ENCODE measurements around the gene SNTB2. TPM values are rescaled to one million over a fixed set of nuclear protein-coding genes. Genes with fewer than 3 reads are reported as not detected.
"Not testable (repeated sequence)": the region's sequence is repeated elsewhere in the genome, so short reads cannot be mapped to it uniquely, and the experiment has no call there.

The SNTB2 gene
- polyA plus RNA-seq (2013), result 5.3 TPM in 2 replicates

GRCh38 chr16:69186642-69187445 is at the start of gene SNTB2:
TSS of gene SNTB2 (plus strand) at chr16:69187164. CDS start at chr16:69187167, 3 bp downstream.
- H2BK120ac ChIP-seq (ENCODE audit: insufficient read depth, low read length, poor library complexity), result peak within 1 kb of the TSS; percentile 67
- H3K4me1 ChIP-seq (ENCODE audit: control insufficient read depth in 1 of 2, insufficient read depth in 2 of 2, low read length in 2 of 2), result peaks cover 2 to 9% of the 10 kb centered on the region in 2 experiments
- peak within 1 kb of the TSS; percentile 79 for H3K27ac ChIP-seq (ENCODE audit: low read depth, low read length)
- WGBS (ENCODE audit: extremely low coverage, insufficient coverage, insufficient read length), result no CpG with 5 or more reads among the region's 69 CpGs
- peak; percentile 91 to 98 for DNase-seq
- peak within 1 kb of the TSS; percentile 73 for H4K8ac ChIP-seq (ENCODE audit: low read depth, low read length)
- no peaks in the 10 kb centered on the region for H3K27me3 ChIP-seq (ENCODE audit: insufficient read depth, low read length)
- H2BK12ac ChIP-seq (ENCODE audit: low read length), result peak within 1 kb of the TSS; percentile 46
- H3K36me3 ChIP-seq (ENCODE audit: control insufficient read depth in 1 of 2, insufficient read depth in 2 of 2, low read length in 2 of 2), result no peaks in the 10 kb centered on the region
- peaks cover 2% of the 10 kb centered on the region for H3K79me2 ChIP-seq (ENCODE audit: control insufficient read depth, insufficient read depth, low read length, poor library complexity)
- peak within 1 kb of the TSS; percentile 95 for H3K18ac ChIP-seq (ENCODE audit: low read length)
- peak within 1 kb of the TSS; percentile 34 for H3K4ac ChIP-seq (ENCODE audit: low read depth, low read length)
- H4K12ac ChIP-seq (ENCODE audit: low read depth, low read length), result peak within 1 kb of the TSS; percentile 86
- peak within 1 kb of the TSS; percentile 83 for H2AFZ ChIP-seq (ENCODE audit: insufficient read depth, low read length, poor library complexity)
- peak within 1 kb of the TSS; percentile 73 for H3K4me2 ChIP-seq (ENCODE audit: low read length)
- H3K9me3 ChIP-seq (ENCODE audit: insufficient read depth, low read depth, low read length), result no peaks in the 10 kb centered on the region
- H3K23ac ChIP-seq (ENCODE audit: low read length), result no peak within 1 kb of the TSS
- peak within 1 kb of the TSS; percentile 82 for H4K91ac ChIP-seq (ENCODE audit: low read depth, low read length)
- peak within 1 kb of the TSS; percentile 80 for H2BK5ac ChIP-seq (ENCODE audit: low read depth, low read length, poor library complexity)
- H3K9ac ChIP-seq (ENCODE audit: low read length), result peak within 1 kb of the TSS; percentile 92
- peak within 1 kb of the TSS; percentile 86 for H3K4me3 ChIP-seq (ENCODE audit: low read depth, low read length)
- peaks cover 7% of the 10 kb centered on the region for H3K79me1 ChIP-seq (ENCODE audit: low read length)
- H3K14ac ChIP-seq (ENCODE audit: low read length), result peak within 1 kb of the TSS; percentile 89
- H2AK5ac ChIP-seq (ENCODE audit: low read length), result no peak within 1 kb of the TSS

DNA sequence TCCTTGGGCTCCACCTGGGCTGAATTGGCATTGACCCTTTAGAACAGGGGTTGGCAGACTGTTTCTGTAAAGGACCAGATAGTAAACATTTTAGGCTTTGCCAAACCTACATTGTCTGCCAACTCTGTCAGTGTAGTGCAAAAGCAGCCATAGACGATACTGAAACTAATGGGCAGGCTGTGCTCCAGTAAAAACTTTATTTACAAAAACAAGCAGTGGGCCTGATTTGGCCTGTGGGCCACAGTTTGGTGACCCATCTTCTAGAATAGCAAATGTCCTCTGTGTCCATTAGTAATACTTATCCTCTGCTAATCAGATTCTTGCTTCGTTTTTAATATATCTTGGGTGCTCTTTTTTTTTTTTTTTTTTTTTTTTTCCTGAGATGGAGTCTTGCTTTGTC is 48.4 kb upstream of the SNTB2 start:
- no peak overlapping the region for H3K9ac ChIP-seq (ENCODE audit: low read length)
- H2AFZ ChIP-seq (ENCODE audit: insufficient read depth, low read length, poor library complexity), result no peak overlapping the region
- H2AK5ac ChIP-seq (ENCODE audit: low read length), result no peak overlapping the region
- H2BK5ac ChIP-seq (ENCODE audit: low read depth, low read length, poor library complexity), result no peak overlapping the region
- H4K91ac ChIP-seq (ENCODE audit: low read depth, low read length), result no peak overlapping the region
- H3K79me2 ChIP-seq (ENCODE audit: control insufficient read depth, insufficient read depth, low read length, poor library complexity), result peaks cover 4% of the 10 kb centered on the region
- no CpG with 5 or more reads among the region's 2 CpGs for WGBS (ENCODE audit: extremely low coverage, insufficient coverage, insufficient read length)
- H3K27ac ChIP-seq (ENCODE audit: low read depth, low read length), result no peak overlapping the region
- H4K12ac ChIP-seq (ENCODE audit: low read depth, low read length), result no peak overlapping the region
- no peaks in the 10 kb centered on the region for H3K79me1 ChIP-seq (ENCODE audit: low read length)
- H3K14ac ChIP-seq (ENCODE audit: low read length), result no peak overlapping the region
- no peak overlapping the region for H3K4ac ChIP-seq (ENCODE audit: low read depth, low read length)
- no peaks in the 10 kb centered on the region for H3K4me1 ChIP-seq (ENCODE audit: control insufficient read depth in 1 of 2, insufficient read depth in 2 of 2, low read length in 2 of 2)
- no peaks in the 10 kb centered on the region for H3K9me3 ChIP-seq (ENCODE audit: insufficient read depth, low read depth, low read length)
- no peak for DNase-seq
- H2BK120ac ChIP-seq (ENCODE audit: insufficient read depth, low read length, poor library complexity), result no peak overlapping the region
- no peak overlapping the region for H3K18ac ChIP-seq (ENCODE audit: low read length)
- H3K23ac ChIP-seq (ENCODE audit: low read length), result no peak overlapping the region
- H3K4me2 ChIP-seq (ENCODE audit: low read length), result no peak overlapping the region
- H3K27me3 ChIP-seq (ENCODE audit: insufficient read depth, low read length), result no peaks in the 10 kb centered on the region
- no peak overlapping the region for H3K4me3 ChIP-seq (ENCODE audit: low read depth, low read length)
- no peak overlapping the region for H4K8ac ChIP-seq (ENCODE audit: low read depth, low read length)
- H3K36me3 ChIP-seq (ENCODE audit: control insufficient read depth in 1 of 2, insufficient read depth in 2 of 2, low read length in 2 of 2), result peaks cover 20 to 39% of the 10 kb centered on the region in 2 experiments
- no peak overlapping the region for H2BK12ac ChIP-seq (ENCODE audit: low read length)

GRCh38 chr16:69139464-69139863 is 47.5 kb upstream of the SNTB2 start:
- H3K4me2 ChIP-seq (ENCODE audit: low read length); H3K23ac ChIP-seq (ENCODE audit: low read length); H3K4me3 ChIP-seq (ENCODE audit: low read depth, low read length); H4K12ac ChIP-seq (ENCODE audit: low read depth, low read length); H2BK12ac ChIP-seq (ENCODE audit: low read length); H3K9ac ChIP-seq (ENCODE audit: low read length); H3K4me1 ChIP-seq (ENCODE audit: control insufficient read depth in 1 of 2, insufficient read depth in 2 of 2, low read length in 2 of 2); H3K4ac ChIP-seq (ENCODE audit: low read depth, low read length); H2BK120ac ChIP-seq (ENCODE audit: insufficient read depth, low read length, poor library complexity); H3K9me3 ChIP-seq (ENCODE audit: insufficient read depth, low read depth, low read length); H4K8ac ChIP-seq (ENCODE audit: low read depth, low read length); H3K27ac ChIP-seq (ENCODE audit: low read depth, low read length); H3K14ac ChIP-seq (ENCODE audit: low read length); H2AFZ ChIP-seq (ENCODE audit: insufficient read depth, low read length, poor library complexity); H2BK5ac ChIP-seq (ENCODE audit: low read depth, low read length, poor library complexity); H3K79me2 ChIP-seq (ENCODE audit: control insufficient read depth, insufficient read depth, low read length, poor library complexity); H3K79me1 ChIP-seq (ENCODE audit: low read length); H3K27me3 ChIP-seq (ENCODE audit: insufficient read depth, low read length); H4K91ac ChIP-seq (ENCODE audit: low read depth, low read length); DNase-seq; H3K18ac ChIP-seq (ENCODE audit: low read length); H2AK5ac ChIP-seq (ENCODE audit: low read length): not testable (repeated sequence)
- WGBS (ENCODE audit: extremely low coverage, insufficient coverage, insufficient read length), result no CpG with 5 or more reads among the region's 7 CpGs
- H3K36me3 ChIP-seq (ENCODE audit: control insufficient read depth in 1 of 2, insufficient read depth in 2 of 2, low read length in 2 of 2), result peaks cover 22 to 43% of the 10 kb centered on the region in 2 experiments

- Histone ChIP-seq H3K4ac (ENCODE audit: low read depth, low read length) (no peak overlapping the region), H4K91ac (ENCODE audit: low read depth, low read length) (no peak overlapping the region), H3K18ac (ENCODE audit: low read length) (no peak overlapping the region), H2BK120ac (ENCODE audit: insufficient read depth, low read length, poor library complexity) (no peak overlapping the region), H4K8ac (ENCODE audit: low read depth, low read length) (no peak overlapping the region), H3K4me2 (ENCODE audit: low read length) (no peak overlapping the region), H3K9me3 (ENCODE audit: insufficient read depth, low read depth, low read length) (no peaks in the 10 kb centered on the region), H3K79me1 (ENCODE audit: low read length) (no peaks in the 10 kb centered on the region), H3K23ac (ENCODE audit: low read length) (no peak overlapping the region), H3K79me2 (ENCODE audit: control insufficient read depth, insufficient read depth, low read length, poor library complexity) (no peaks in the 10 kb centered on the region), H3K27ac (ENCODE audit: low read depth, low read length) (no peak overlapping the region), H3K14ac (ENCODE audit: low read length) (no peak overlapping the region), H3K27me3 (ENCODE audit: insufficient read depth, low read length) (no peaks in the 10 kb centered on the region), H3K36me3 (ENCODE audit: control insufficient read depth in 1 of 2, insufficient read depth in 2 of 2, low read length in 2 of 2) (peaks cover 26 to 47% of the 10 kb centered on the region in 2 experiments), H3K9ac (ENCODE audit: low read length) (no peak overlapping the region), H2AK5ac (ENCODE audit: low read length) (no peak overlapping the region), H3K4me3 (ENCODE audit: low read depth, low read length) (no peak overlapping the region), H4K12ac (ENCODE audit: low read depth, low read length) (no peak overlapping the region), H2BK5ac (ENCODE audit: low read depth, low read length, poor library complexity) (no peak overlapping the region), H2AFZ (ENCODE audit: insufficient read depth, low read length, poor library complexity) (no peak overlapping the region), H2BK12ac (ENCODE audit: low read length) (no peak overlapping the region), H3K4me1 (ENCODE audit: control insufficient read depth in 1 of 2, insufficient read depth in 2 of 2, low read length in 2 of 2) (no peaks in the 10 kb centered on the region)
- DNase-seq, result no peak
- no CpG with 5 or more reads among the region's 5 CpGs for WGBS (ENCODE audit: extremely low coverage, insufficient coverage, insufficient read length)
Measured at GRCh38 chr16:69141014-69141413, 46.0 kb upstream of the SNTB2 start.
